Kidney capillary endothelial cell (primary cell): Measurements from ENCODE around the gene RPUSD4.
"Not testable (repeated sequence)": the region's sequence is repeated elsewhere in the genome, so short reads cannot be mapped to it uniquely, and the experiment has no call there.

Experiments used
- DNase-seq: peaks from one replicate; pipeline ENCODE4 v3.0.0-alpha.2; 2018; ENCODE audit warnings: low spot score

RPUSD4 gene, protein sequence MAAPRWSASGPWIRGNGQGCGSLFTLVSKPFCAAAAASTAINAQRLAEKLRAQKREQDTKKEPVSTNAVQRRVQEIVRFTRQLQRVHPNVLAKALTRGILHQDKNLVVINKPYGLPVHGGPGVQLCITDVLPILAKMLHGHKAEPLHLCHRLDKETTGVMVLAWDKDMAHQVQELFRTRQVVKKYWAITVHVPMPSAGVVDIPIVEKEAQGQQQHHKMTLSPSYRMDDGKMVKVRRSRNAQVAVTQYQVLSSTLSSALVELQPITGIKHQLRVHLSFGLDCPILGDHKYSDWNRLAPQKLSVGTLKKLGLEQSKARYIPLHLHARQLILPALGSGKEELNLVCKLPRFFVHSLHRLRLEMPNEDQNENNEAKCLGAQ

GRCh38 chr11:126211236-126212088 is at the start of gene RPUSD4, which contains the start of gene FAM118B:
Gene RPUSD4, minus strand, starts transcription at chr11:126211650. Its CDS starts 12 bp downstream, at chr11:126211638.
Gene FAM118B, plus strand, starts transcription at chr11:126211782. Its CDS starts 23,220 bp downstream, at chr11:126235002.
- peak; percentile 94 for DNase-seq

DNA sequence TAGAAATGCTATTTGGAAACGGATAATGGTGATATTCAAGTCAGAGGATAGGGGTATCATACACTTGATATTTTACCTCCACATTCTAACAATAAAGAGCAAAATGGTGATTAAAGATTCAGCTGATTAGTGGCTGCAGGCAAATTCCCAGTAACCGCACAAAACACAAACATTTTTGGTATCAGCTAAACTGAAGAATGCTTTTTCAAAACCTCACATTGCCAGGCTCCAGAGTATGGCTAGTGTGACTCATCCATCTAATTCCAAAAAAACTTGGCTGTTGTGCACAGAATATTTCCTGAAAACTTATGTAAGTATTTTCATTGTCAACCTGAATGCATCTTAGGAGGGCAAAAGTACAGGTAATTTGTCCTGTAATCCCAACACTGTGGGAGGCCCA is 46.3 kb upstream of the RPUSD4 start:
- DNase-seq: no peak

DNA sequence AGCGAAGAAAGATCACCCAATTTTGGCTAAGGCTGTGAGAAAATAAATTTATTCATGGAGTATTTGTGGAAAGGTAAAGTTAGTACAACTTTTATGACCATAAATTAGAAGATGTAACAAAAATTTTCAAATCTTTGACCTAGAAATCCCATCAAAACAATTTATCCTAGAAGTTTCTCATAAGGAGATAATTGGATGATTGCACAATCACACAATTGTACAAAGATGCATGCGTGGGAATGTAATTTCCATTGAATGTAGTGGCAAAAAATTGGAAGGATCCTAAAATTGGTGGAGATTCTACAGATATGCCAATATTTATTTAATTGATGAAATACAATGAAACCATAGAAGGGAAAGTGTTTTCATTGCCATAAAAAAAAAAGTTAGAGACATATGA is 45.7 kb upstream of the RPUSD4 start:
- DNase-seq: no peak

DNA sequence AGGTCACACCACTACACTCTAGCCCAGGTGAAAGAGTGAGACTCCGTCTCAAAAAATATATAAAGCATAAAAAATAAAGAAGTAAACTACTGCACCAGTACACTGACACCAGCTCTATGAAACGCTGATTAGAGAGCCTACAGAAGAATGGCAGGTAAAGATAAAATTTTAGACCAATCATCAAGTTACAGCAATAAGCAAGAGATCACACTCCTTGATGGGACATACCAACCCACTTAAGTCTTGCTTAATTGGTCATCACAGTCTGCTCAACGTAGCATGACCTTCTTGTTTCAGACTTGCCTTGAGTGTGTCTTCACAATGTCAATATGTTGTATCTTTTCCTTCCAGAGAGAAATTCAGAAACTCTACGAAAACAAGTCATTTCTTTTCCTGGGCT is 44.8 kb upstream of the RPUSD4 start:
- no peak for DNase-seq

GRCh38 chr11:126255507-126255906 is 44.1 kb upstream of the RPUSD4 start:
- not testable (repeated sequence) for DNase-seq

DNA sequence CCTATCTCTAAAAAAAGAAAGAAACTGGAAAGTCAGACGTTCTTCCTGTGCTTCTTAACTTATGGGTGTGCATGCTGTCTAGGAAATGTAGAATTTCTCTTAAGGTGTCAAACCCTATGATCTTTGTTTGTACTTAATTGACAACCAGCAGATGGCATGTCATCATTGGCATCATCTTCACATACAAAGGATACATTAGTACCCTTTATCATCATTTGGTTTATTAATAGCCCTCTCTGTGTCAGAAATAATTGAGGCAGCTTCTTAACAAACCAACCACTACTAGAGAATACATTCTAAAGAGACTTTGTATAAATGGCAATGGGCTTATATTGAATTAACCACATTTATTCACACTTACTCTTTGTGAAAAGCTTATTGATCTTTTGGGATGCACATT is 43.4 kb upstream of the RPUSD4 start:
- no peak for DNase-seq

- no peak for DNase-seq
These were observed 41.8 kb upstream of the RPUSD4 start for GRCh38 chr11:126253265-126253664.

DNA sequence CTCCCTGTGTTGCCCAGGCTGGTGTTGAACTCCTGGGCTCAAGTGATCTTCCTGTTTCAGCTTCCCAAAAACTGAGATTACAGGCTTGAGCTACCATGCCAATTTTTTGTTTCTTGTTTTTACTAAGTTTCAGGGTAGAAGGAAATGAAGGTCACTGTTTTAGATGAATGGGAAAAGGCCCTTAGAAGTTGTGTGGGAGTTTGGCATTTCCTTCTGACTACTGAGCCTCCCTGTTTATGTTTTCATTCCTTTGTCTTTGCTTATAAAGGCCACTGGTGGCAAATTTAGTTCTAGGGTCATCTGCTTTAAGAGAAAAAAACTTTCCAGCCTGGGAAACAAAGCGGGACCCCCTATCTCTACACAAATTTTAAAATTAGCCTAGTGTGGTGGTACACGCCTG is 35.2 kb upstream of the RPUSD4 start:
- DNase-seq: no peak

DNA sequence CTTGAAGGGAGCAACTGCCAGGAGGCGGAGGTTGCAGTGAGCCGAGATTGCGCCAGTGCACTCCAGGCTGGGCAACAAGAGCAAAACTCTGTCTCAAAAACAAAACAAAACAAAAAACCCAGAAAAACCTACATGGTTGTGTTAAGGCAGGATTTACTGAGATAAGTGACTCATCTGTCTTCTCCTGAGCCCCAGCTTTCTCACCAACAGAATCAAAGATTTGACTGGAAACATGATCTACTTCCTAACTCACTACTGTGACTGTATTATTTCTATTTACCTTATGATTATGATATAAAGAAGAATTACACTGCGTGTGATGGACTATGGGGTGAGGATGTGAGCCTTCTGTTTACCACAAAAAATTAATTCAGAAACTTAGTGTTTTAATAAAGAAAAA is 21.9 kb upstream of the RPUSD4 start:
- no peak for DNase-seq

- no peak for DNase-seq
These were observed 21.2 kb upstream of the RPUSD4 start for GRCh38 chr11:126232683-126233082.

GRCh38 chr11:126231725-126232459 is 20.4 kb upstream of the RPUSD4 start:
- no peak for DNase-seq

DNA sequence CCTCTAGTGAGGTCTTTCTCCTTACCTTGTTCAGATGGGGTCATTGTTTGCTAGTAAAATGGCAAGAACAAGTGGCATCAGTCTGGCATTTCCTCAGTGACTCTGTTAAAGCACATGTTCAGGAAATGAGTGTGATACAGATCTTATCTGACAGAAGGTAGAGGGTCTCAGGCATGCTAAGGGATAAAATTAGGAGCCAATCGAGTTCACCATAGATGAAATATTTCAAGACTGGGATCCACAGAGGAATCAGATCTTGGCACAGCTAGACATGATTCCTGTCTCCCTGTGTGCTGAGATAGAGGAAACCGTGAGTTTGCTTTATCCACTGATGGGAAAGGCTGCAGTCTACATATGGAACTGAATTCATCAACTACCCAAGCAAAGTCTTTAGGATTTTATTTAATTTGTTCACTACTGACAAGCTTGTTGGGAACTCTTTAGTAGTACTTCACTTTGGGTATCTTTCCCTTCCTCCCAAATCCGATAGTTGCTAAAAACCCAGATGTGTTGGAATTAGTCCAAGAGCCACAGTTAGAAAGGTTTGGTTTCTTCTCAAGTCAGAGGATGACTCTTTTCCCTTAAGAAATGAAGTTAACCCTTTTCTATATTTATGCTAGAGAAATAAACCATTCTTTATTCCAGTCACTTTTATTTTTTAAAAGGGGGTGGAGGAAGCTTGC is 18.5 kb upstream of the RPUSD4 start:
- DNase-seq: peak; percentile 77

DNA sequence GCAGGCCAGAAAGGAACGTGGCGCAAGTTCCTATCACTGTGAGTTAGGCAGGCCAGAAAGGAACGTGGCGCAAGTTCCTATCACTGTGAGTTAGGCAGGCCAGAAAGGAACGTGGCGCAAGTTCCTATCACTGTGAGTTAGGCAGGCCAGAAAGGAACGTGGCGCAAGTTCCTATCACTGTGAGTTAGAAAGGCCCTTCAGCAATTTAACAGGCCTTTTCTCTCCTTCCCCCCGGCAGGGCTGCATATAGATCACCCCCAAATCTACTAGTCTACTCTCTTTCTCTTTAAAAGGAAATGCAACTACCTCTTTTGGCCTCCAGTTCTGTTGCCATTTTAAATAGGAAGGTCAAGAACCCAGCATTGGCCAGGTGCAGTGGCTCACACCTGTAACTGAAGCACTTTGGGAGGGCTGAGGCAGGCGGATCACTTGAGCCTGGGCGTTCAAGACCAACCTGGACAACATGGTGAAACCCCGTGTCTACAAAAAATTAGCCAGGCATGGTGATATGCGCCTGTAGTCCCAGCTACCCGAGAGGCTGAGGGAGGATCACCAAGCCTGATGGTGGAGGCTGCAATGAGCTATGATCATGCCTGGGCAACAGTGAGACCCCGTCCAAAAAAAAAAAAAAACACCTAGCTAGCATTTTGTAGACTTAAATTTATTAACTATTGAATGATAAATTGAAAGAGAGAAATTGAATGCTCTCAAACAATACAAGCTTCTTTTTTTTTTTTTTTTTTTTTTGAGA is 15.1 kb upstream of the RPUSD4 start:
- DNase-seq: no peak

DNA sequence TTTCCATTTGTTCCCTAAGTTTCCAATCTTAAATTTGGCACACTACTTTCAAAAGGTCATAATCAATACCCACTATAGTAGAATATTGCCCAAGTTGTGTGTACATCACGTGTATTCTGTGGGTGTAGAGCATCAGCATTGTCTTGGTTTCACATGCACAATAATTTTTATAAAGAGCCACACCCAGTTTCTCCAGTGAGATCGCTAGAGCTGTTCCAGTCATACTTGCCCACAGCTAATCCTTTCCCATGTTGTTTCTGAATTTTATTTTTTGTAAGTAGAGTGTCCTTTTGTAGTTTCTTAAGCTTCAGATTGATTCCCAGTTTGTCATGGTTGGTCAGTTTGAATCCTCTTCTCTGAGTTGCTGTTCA is 13.8 kb upstream of the RPUSD4 start:
- DNase-seq: no peak

DNA sequence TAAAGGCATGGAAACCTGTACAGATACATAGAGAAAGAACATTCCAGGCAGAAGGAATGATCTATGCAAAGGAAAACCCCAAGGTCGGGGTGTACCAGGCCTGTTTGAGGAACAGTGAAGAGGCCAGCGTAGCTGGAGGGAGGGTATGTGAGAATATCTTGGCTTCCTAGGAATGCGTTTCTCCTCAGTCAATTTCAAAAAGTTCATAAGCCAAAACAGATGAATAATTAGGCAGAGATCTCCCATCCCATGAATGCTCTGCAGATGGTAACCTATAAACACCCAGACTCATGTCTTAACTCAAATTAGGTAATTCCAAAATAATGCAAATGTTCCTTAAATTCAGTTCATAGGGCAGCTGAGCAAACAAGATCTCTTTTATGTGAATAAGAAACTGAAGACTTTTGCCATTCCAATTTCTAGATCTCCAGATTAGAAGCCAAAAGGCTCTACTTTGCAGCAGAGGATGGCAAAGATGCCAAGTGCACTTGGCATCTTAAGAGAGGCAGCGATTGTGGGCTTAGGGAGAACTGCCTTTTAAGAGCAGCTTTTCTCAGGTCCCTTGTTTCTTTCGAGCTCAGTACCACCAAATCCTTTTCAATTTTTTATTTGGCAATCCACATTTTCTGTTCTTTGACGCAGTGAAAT is 13.3 kb upstream of the RPUSD4 start:
- no peak for DNase-seq

DNA sequence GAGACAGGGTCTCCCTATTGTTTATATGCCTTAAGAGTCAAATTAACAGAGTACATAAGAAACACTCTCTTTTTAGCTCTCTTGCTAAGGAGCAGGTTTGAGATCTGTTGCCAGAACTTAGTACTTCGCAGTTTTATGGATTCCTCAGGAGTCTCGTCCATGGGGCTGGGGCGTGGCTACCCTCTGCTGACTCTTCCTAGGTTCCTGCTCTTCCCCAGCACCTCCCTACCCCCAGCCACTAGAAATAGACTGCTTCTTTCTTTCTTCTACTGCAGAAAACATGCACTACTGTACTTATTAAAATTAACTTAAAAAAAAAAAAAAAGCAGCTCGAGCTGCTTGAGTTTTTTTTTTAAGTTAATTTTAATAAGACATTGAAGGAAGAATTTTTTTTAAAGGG is 8.1 kb upstream of the RPUSD4 start:
- no peak for DNase-seq

DNA sequence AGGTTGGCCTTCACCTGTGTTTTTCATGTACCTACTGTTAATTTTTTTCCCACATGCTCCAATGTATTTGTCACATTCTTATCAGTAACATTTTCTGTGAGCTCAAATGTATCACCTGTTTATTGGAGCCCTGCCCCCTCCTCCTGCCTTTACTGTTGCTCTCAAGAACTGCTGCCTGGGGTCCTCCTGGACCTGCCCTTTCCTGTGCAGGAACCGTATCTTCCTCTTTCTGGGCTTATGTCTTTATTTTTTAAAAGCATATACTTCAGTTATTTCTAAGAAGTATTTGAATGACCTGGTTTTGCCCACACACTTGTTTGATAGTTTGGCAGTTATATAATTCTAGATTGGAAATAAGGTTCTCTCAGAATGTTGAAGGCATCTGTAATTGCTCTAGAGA is 6.0 kb upstream of the RPUSD4 start:
- no peak for DNase-seq

DNA sequence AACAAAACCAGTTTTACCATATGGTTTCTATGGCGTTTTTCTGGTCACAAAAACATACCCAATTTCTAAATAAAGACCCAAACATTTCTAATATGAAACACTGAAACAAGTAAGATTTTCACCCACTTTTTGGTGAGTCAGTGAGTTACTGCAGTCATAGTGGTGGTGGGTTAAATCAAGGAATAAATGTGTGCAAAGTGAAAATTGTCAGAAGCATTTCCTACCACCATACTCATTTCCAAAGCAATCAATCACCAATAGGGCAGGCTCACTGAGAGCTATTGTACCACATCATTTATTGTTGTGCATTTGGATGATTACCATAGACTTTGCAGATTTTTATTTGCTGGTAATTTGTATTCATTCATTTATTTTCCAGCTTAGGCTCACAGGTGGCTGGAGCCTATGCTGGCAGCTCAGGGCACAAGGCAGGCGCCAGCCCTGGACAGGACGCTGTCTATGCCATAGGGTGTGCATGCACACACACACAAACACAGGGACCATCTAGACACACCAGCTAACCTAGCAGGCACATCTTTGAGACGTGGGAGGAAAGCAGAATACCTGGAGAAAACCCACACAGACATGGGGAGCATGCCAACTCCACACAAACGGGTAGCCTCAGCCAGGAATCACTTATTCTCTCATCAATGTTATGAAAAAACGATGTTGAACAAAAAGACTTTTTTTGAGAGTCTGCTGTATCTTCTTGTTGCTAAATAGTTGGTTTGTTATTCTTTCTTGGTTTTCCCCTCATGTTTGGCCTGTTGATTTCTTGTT is 5.3 kb upstream of the RPUSD4 start:
- no peak for DNase-seq

- DNase-seq: no peak
These were observed 3.4 kb upstream of the RPUSD4 start for GRCh38 chr11:126214841-126215240.

- no peak for DNase-seq
These were observed 3.0 kb upstream of the RPUSD4 start for GRCh38 chr11:126214441-126214840.
